22Rv1 (cell line): Measurements from ENCODE around the gene ZNF649.

Experiments used
- CTCF ChIP-seq: fragments of 450-650 bp; IDR thresholded peaks from 2 replicates; pipeline ENCODE4 v1.5.1; 2017; ENCODE audit warnings: mild to moderate bottlenecking
- ZFX ChIP-seq: fragments of 450-650 bp; IDR thresholded peaks from 2 replicates; pipeline ENCODE4 v1.6.1; 2017; ENCODE audit warnings: antibody characterized with exemption, borderline replicate concordance

- peak; percentile 29 for TF ChIP-seq CTCF
- TF ChIP-seq ZFX: no peak
These were observed 22.2 kb upstream of the ZNF649 start, which contains the start of gene ZNF613 for GRCh38 chr19:51926784-51927741.
